HG03575 (cell line): ENCODE data around the gene TMTC4.
A peak's percentile ranks its signal among the peaks of the same experiment; 100 is the strongest.
"Not testable (repeated sequence)": the region's sequence is repeated elsewhere in the genome, so short reads cannot be mapped to it uniquely, and the experiment has no call there.

Experiments used
- ATAC-seq: cut with Tn5 transposase; IDR thresholded peaks from one replicate; pipeline ENCODE4 v1.9.1; 2021; ENCODE audit not compliant: unreplicated experiment, insufficient number of reproducible peaks, low FRiP score; ENCODE audit errors: extremely low read depth

TMTC4 gene

DNA sequence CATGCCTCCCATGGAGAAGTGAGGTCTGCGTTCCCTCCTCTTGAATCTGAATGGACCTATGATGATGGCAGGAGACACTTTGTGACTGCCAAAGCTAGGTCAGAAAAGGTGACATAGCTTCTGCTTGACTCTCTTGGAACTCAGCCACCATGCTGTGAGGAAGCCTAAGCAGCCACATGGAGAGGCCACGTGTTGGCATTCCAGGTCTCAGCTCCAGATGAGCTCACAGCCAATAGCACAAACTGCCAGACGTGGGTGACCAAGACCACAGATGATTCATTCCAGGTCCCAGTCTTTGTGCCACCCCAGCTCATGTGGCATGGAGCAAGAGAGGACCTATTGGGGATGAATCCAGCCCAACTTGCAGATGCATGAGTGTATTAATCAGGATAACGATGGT, 77.3 kb downstream of the TMTC4 start:
- no peak for ATAC-seq

DNA sequence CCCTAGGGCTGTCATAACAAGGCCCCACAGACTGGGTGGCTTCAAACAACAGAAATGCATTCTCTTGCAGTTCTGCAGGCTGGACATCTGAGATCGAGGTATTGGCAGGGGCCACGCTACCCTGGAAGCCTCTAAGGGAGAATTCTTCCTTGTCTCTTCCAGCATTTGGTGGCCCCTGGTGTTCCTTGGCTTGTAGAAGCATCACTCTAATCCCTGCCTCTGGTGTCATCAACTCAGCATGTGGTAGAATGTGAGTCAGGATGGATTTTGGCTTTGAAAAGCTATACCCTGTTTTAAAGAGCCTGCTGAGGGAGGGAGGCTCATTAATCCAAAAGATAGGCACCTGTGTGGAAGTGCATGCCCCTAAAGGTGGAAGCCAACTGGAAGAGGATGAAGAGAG, 78.1 kb downstream of the TMTC4 start:
- ATAC-seq, result no peak

DNA sequence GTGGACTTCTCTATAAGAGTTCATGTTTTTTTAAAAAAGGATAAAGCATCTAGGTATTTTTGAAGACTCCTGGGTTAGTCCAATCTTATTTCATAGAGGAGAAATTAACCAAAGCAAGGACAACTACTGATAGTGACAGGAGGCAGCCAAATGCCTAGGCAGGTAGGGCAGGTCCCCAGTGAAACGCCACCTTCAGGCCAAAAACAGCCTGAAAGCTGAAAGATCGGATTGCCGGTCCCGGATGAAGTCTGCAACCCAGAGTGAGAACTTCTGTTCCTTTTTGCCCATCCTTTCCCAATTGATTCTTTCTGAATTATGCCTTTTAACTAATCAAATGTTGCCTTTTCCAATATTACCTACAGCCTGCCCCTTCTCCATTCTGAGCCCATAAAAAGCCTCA, 79.9 kb downstream of the TMTC4 start:
- no peak for ATAC-seq

DNA sequence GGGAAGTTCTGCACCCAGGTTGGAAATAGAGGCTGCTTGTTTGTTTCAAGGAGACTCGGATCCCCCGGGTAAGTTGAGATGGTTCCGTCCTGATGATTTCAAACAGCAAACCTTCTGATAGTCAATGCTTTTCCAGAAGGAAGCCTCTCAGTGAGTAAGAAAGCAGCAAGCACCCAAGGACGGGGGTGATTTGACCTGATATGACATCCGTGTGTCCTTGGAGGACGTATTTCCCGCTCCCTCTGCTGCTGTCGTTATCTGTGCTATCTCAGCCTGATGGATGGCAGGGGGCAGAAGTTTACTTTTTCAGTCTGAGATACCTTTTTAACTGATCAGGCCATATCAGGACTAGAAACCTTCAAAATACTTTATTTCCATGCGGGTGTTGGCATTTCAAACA, 80.3 kb downstream of the TMTC4 start:
- ATAC-seq, result no peak

DNA sequence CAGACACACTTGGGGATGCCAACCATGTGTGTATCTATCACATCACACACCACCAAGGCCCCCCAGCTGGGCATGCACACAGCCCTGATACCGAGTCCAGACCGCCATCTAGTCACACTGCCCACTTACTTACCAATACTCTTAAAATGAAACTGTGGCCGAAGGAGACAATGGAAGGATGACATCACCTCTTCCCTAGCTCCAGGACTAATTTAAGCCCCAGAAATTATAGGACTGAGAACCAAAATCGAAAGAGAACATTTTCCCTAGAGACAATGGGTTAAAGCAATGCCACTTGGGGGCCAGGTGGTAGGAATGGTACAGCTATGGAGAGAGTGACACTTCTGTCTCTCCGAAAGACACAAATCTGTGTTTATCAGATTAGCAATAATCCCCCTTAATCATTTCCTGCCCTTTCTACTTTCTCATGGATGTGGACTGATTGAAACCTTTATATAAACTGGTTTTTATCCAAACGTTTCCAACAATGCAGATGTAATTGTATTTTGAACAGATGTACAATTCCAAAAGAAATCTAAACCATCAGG, 85.3 kb downstream of the TMTC4 start:
- no peak for ATAC-seq

DNA sequence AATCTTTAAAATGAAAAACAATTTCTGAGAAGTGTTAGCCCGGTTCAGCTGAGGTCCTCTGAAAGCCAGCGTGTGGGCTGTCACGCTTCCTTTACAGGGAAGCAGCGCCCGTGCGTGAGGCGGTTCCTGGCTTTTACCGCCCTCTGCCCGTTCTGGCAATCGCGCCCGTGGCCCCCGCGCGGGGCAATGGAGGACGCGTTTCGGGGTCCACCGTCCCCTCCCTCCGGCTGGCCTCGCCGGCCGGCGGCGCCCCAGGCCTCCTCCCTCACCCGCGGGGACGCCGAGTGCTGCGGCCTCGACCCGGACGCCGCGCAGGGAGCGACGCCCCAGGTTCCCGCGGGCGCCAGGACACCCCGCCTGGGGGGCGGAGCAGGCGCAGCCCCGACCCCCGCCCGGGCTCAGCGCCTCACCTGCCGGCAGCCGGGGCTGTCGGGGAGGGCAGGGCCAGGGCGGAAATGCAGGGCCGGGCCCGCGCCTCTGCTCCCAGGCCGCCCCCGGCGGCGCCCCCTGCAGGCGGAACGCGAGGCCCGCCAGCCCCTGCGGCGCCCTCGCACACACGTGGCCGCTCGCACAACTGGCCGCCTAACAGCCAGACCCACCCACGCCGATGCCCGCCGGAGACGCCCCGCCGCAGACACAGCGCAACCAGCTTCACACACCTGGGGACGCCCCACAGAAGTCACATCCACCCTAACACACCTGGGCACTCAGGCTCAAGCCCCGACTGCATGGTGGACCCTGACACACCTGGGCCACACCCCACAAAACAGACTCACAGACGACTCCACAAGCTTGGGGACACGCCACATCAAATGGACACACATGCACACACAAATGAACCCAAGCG, 86.0 kb downstream of the TMTC4 start, which contains the start of gene GGACT:
Gene GGACT, minus strand, starts transcription at position 459 of the 847 bp plus-strand sequence. CDS start 56,198 bp downstream, outside the sequence.
- peak; percentile 65 for ATAC-seq

DNA sequence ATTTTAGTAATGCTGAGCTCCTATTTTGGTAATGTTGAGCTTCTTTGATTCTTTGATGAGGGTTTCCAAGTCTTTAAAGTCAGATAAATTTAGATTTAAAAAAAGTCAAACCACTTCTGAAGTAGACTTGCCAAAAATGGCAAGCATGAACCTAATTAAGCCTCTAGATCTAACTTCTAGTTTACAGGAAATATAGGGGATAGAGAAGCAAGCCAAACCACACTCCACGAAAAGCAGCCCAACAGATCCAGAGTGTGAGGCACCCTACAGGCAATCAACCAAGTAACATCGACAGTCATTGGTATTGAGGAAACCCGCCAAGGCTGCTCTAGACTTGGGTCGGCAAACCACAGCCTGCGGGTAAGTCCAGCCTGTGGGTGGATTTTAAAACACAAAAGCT, 89.7 kb downstream of the TMTC4 start:
- ATAC-seq, result no peak

DNA sequence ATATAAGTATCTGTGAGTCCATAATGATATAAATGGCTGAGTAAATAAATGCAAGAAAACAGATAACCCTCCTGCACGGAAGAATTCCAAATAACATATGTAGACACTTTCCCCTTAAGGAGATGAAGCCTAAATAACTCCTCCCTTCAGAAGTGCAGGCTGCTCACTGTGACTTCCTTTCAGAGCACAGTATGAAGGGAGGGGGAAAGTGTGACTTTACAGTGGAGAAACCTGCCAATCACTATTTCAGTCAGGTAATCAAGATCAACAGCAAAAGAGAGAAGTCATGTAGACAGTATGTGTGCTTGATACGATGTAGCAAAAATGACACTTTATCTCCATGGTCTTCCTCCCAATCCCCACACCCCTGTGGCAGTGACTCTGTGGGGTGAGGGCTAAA, 93.1 kb downstream of the TMTC4 start:
- no peak for ATAC-seq

DNA sequence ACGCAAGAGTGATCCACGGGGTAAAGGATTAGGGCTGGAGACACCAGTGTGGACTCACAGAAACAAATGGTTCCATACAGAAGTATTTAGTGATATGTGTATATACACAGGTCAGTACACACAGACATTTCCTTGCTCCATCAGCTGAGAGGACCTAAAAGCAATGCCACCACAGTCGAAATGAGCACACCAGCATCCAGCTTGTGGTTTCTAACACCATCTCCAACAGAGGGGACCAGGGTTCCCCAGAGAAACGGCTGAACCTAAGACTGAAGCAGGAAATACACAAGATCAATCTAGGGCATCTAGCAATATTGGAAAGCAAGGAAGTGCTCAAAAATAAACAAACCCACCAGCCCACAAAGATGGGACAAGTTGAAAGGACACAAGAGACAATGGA, 93.6 kb downstream of the TMTC4 start:
- ATAC-seq, result no peak

DNA sequence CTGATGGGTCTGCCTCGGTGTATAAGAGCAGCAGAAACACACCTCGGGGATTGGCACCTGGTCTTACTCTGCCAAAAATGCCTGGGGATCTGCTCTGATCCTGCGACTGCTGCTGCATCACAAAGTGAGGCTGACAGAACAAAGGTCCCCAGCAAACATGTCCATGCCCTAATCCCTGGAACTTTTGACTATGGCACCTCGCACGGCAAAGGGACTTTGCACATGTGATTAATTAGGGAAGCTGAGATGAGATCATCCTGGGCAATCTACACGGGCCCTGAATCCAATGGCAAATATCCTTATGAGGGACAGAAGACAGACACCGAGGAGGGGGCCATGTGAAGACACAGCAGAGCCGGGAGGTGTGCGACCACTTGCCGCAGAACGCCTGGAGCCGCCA, 94.5 kb downstream of the TMTC4 start:
- ATAC-seq, result no peak

DNA sequence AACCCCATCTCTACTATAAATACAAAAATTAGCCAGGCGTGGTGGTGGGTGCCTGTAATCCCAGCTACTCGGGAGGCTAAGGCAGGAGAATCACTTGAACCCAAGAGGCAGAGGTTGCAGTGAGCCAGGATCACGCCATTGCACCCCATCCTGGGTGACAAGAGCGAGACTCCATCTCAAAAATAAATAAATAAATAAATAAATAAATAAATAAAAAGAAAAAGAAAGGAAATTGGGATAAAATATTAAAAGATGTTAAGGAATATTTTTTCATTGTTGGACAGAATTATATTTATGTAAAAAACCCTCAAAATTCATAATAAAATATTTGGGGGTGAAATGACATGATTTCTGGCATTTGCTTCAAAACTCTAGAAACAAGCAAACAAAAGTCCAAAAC, 97.4 kb downstream of the TMTC4 start:
- ATAC-seq, result not testable (repeated sequence)

DNA sequence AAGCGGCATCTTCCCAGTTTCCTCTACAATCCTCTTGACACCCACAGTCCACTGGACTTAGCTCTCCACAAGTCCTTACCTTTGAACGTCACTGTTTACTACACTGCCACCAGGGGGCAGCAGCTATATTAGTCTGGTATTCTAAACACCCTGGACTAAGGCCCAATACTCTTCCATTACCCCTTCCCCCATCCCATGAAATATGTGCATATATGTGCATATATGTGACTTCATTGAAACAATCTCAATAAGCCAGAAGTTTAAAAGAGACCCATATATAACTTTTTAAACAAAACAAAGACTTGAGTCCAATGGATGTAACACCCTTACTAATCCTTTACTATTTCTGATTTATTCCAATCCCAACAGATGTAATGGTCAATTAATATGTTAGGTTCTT, 101.5 kb downstream of the TMTC4 start:
- ATAC-seq, result peak; percentile 80

DNA sequence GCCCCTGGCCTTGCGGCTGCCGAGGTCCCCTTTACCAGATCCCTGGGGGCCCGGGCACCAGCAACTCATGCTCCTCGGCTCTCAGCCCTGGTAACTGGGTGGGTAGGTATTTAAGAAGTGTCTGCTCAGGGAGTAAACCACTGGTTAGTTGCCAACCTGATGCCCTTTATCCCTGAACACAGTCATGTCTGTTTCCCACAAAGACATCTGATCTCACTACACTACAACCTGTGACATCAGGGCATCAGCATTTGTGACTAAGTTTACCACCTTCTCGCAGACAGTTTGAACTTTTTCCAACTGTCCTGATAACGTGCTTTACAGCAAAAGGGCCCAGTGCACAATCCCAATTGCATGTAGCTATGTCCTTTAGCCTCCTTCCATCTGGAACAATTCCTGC, 108.1 kb downstream of the TMTC4 start:
- ATAC-seq, result no peak

DNA sequence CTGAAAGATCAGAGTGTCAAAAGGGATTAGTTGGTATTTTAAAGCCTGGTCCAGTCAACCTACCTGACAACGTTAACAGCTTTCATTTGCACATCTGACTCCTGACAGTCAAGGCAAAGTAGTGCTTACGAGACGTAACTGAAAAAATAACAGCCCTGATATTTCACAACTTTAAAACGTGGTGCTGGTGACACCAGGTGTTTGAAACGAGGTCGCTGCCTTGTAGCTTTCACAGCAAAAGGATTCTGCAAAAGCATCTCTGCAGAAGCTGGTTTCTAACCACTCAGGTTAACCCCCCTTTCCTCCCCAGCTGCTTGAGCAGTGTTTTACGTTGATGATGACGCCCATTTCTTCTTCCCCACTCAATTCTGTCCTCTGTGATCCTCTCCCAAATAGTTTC, 109.3 kb downstream of the TMTC4 start:
- ATAC-seq, result no peak

DNA sequence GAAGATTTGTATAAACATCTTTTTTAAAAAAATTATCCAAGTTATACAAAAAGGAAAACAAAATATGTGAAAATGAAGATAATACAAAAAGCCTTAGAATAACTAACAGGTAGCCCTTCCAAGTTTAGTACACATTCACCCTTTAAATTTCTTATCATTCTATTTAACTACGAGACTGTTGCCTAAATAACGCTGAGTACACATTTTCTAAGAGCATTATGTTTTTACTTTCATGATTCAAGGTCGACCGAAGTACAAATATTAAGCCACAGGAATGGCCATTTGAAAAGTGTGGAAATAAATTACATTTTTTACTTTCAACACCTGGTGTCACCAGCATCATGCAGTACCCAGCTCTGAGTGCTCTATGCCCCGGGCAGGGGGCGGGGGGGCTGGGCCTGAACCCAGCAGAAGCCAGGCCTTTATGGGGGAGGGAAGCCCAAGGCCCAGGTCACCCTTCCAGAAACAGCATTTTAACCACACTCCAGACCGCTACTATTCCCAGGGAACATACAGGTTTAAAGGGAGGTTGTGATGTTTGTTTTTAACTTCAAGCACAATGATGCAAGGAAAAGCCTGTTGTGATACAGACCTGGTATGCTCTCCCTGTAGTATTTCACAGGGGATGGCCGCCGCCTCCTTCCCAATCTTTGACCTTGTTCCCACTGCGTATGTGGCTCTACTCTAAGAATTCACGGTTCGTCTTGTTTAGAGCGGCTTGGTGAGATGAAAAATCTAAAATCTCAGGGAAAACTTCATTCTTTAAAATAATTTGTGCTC, 110.0 kb downstream of the TMTC4 start:
- ATAC-seq, result no peak

DNA sequence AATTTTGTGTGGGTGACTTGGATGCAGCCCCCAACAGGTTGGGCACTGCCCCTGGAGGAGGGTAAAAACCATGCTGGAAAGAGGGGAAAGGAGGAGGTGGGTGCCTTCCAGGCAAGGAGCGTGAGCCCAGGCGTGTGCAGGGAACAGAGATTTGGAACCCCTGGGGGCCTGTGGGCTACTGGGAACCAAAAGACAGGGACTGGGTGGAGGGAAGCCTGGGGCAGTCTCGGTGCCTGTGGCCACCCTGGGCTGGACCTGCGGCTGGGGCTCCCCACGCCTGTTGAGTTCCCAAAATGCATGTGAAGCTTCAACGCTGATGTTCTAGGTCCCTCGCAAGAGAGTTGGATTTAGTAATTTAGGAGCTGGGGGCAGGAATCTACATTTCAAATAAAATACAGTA, 110.8 kb downstream of the TMTC4 start:
- no peak for ATAC-seq

DNA sequence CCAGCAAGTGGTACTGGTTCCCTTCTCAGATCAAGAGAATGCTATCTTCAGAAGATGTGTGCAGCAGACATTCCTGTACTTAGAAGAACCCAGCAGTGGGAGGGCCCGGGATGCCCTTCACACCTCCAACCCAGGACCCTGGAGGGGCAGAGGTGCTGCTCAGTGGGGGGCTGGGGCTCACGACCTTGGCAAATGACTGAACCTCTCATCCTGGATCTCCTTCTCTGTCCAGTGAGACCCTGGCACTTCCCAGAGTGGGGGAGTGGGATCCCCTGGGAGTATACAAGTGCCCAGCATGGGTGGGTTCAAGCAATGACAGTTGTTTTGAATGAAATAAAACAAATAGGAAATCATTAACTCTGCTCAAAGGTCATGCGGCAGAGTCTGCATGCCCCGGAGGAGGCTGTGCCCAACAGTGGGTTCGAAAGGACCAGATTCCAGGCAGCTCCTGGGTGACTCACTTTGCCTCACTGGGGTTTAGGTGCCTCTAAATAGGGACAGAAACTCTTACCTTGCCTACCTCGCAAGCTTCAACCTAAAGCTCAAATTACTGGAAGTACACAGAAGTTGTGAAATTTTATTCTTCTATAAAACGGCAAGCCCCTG, 112.9 kb downstream of the TMTC4 start:
- ATAC-seq, result no peak

DNA sequence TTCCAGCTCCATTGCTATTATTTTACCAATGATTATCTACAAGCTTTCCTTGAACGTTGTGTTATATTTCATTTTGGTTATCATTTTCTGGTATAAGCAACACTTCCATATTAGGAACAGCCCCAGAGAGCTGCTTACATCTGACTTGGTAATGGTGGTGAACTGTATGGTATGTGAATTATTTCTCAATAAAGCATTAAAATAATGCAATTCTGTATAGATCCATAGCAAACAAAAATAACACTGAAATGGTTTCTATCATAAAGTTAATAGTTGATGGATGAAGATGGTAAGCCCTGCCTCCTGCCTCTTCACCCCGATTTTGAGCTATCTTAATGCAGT, 113.5 kb downstream of the TMTC4 start:
- ATAC-seq, result no peak

DNA sequence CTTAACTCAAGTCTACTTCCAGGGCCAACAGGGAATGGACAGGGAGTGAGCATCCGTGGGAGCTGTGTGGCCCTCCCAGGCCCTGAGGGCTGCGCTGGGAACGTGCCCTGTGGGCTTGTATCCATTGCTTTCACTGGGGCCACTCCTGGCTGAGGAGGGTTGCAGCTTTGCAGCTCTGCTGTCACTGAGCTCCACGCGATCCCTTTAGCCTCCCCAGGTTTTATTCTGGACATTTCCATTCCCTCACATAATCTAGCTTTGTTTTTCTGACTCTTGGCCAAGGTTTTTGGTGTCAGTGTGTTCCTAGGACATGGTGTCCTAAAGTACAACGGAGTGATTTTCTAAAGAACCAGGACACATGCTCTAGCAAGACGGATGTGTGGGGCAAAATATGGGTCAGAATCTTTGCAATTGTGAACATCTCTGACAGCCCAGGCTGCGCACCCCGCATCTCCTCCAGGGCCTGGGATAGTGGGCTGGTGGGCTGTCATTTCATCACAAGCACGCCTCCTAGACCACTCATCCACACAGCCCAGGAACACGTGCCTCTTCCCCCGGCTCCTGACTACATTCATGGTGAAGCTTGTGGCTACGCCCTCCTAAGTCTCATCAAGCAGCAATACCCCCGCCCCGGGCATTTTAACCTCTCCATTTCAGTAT, 114.0 kb downstream of the TMTC4 start:
- ATAC-seq, result no peak
